KBM-7 (cell line): ENCODE measurements around the gene LRP10.
"Not testable (repeated sequence)": the region's sequence is repeated elsewhere in the genome, so short reads cannot be mapped to it uniquely, and the experiment has no call there.

ENCODE experiments used
- DNase-seq: peaks from one replicate; pipeline ENCODE4 v3.0.0-alpha.2; 2015
- in situ Hi-C: fragments of 300-500 bp; cut with MboI; formaldehyde crosslinking; loops from 2 replicates; pipeline ENCODE4 v1.14.3; 2020; ENCODE audit warnings: low sequenced_read_pairs, low pct_unique_long_range_greater_than_20kb, mixed read lengths

LRP10 gene

GRCh38 chr14:22854963-22855724 is 16.4 kb upstream of the LRP10 start:
- in situ Hi-C loops, result no loop called here
- no peak for DNase-seq

DNA sequence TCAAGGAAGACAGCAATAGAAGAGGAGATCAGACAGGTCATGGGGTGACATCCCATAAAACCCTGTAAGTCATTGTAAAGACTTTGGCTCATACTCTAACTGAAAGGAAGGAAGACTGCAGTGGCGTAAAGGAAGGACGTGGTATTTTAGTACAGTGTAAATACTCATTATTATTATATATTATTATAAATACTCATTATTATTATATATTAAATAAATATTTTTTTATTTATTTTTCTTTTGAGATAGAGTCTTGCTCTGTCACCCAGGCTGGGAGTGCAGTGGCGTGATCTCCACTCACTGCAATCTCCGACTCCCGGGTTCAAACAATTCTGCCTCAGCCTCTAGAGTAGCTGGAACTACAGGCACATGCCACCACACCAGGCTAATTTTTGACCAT is 15.1 kb upstream of the LRP10 start:
- DNase-seq, result no peak
- in situ Hi-C loops, result no loop called here

GRCh38 chr14:22860377-22860776 is 11.2 kb upstream of the LRP10 start:
- in situ Hi-C loops, DNase-seq: not testable (repeated sequence)

DNA sequence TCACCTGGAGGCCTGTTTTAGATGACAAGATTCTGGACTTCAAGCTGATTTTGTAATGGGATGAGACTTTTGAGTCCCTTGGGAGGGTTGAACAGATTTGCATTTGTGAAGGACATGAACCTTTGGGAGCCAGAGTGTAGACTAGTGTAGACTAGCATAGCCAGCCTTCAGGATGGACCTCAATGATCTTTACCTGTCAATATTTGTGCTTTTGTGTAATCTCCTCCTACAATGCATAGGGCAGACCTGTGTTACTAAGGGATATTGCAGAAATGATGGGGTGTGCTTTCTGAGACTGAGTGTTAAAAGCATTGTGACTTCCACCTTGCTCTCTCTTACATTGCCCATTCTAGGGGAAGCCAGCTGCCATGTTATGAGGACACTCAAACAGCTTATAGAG is 9.9 kb upstream of the LRP10 start:
- in situ Hi-C loops, result no loop called here
- no peak for DNase-seq

GRCh38 chr14:22864979-22865378 is 6.6 kb upstream of the LRP10 start:
- in situ Hi-C loops, result no loop called here
- DNase-seq, result no peak

- in situ Hi-C loops, result no loop called here
- DNase-seq, result peak; percentile 55
These were observed 5.8 kb upstream of the LRP10 start for GRCh38 chr14:22865424-22866405.

- in situ Hi-C loops, result no loop called here
- no peak for DNase-seq
These were observed 4.7 kb upstream of the LRP10 start for GRCh38 chr14:22866874-22867273.

GRCh38 chr14:22870811-22871223 is 723 bp upstream of the LRP10 start:
- DNase-seq, result peak; percentile 70
- in situ Hi-C loops, result no loop called here

DNA sequence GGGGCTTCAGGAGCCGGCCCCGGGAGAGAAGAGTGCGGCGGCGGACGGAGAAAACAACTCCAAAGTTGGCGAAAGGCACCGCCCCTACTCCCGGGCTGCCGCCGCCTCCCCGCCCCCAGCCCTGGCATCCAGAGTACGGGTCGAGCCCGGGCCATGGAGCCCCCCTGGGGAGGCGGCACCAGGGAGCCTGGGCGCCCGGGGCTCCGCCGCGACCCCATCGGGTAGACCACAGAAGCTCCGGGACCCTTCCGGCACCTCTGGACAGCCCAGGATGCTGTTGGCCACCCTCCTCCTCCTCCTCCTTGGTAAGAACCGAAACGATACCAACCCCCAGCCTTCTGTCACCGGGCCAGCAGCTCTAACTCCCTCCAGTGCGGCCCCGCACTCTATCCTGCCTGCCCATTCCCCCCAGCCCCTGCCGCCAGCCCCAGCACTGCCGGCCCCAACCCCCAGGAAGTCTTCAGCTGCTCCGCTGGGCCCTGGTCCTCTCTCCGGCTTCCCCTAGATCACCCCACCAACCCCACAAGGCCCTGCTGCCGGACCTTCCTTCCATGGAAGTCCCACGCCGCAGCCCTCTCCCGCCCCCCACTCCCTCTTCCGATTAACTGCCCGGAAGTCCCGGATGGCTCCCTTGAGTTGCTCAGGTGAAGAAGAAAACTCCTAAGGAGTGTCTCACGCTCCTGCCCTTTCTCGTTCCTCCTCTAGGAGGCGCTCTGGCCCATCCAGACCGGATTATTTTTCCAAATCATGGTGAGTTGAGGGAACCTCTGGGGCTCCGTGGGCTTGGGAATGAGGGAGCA is 693 bp downstream of the LRP10 start:
- peak; percentile 83 for DNase-seq
- in situ Hi-C loops, result no loop called here

GRCh38 chr14:22872833-22873520 is 1.4 kb downstream of the LRP10 start:
- DNase-seq, result no peak
- in situ Hi-C loops, result no loop called here

- in situ Hi-C loops, result no loop called here
- no peak for DNase-seq
These were observed 3.6 kb downstream of the LRP10 start for GRCh38 chr14:22875003-22875747.

GRCh38 chr14:22875748-22876319 is 4.3 kb downstream of the LRP10 start:
- in situ Hi-C loops, result no loop called here
- DNase-seq, result no peak

DNA sequence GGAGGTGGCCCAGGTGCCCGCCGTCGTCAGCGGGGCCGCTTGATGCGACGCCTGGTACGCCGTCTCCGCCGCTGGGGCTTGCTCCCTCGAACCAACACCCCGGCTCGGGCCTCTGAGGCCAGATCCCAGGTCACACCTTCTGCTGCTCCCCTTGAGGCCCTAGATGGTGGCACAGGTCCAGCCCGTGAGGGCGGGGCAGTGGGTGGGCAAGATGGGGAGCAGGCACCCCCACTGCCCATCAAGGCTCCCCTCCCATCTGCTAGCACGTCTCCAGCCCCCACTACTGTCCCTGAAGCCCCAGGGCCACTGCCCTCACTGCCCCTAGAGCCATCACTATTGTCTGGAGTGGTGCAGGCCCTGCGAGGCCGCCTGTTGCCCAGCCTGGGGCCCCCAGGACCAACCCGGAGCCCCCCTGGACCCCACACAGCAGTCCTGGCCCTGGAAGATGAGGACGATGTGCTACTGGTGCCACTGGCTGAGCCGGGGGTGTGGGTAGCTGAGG is 5.5 kb downstream of the LRP10 start:
- no peak for DNase-seq
- in situ Hi-C loops, result no loop called here

DNA sequence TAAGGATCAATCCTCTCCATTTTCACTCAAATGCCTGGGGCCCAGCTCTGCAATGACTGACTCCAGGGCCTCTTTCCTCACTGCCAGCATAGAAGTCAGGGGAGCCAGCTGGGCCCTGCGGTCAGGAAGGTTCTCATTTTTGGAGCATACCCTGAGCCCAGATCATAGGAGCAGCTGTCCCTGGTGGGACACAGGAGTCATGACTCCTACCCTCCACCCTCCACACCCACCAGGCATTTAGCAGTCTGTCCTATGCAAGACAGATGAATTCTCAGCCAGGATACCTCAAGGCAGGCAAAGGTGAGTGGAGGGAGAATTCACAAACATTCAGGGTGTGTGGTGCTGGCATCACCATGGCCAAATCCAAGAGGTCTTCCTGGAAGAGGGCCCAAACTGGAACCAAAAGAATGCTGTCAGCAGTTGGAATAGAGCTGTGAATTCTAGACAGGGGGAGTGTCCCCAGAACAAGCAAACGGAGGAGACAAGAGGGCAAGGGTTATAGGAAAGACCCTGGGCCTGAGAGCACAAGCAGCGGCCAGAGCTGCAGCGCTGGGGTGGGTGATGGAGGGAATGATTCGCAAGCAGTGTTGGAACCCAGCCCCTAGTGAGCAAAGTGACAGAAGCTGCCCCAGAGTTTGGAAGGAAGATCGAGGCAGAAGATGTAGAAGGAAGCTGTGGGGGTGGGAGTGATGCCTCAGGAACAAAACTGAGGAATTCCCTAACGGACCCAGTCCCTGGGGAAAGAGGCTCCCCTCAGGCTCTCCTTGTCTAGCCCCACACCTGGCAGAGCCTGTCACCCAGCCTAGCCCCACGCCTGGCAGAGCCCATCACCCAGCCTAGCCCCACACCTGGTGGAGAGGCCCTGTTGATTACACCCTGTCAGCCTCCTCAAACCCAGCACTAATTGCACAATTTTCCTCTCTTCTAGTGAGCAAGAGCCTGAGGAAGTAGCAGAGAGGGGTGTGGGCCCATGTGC is 7.0 kb downstream of the LRP10 start:
- in situ Hi-C loops, result no loop called here
- DNase-seq, result no peak

- no peak for DNase-seq
- in situ Hi-C loops, result no loop called here
These were observed 10.5 kb downstream of the LRP10 start for GRCh38 chr14:22882064-22882463.

GRCh38 chr14:22882529-22883172 is 11.1 kb downstream of the LRP10 start:
- in situ Hi-C loops, result no loop called here

More at GRCh38 chr14:22882529-22883172, 11.1 kb downstream of the LRP10 start:
- DNase-seq, result no peak
